ENCODE data around the gene S100A5. TPM values are rescaled to one million over a fixed set of nuclear protein-coding genes. Genes with fewer than 3 reads are reported as not detected.

Gene S100A5
- total and polyA plus RNA-seq, 2 of the 8 experiments (the other 6 are each of a cell fraction or from before 2014, with no cell fraction given): not detected

- Histone ChIP-seq H3K23ac (ENCODE audit: insufficient read length) (no peak overlapping the region), H3K36me3 (ENCODE audit: control insufficient read depth in 2 of 4, insufficient read depth in 4 of 4, low read length in 3 of 4) (no peaks in the 10 kb centered on the region), H2AFZ (ENCODE audit: low read length) (no peak overlapping the region), H3K27ac (ENCODE audit: low read depth, low read length) (no peak overlapping the region), H2BK5ac (ENCODE audit: low read depth, low read length) (0 out of 2 replicates have a peak overlapping the region, but pooled peaks have one; percentile 29), H3K14ac (ENCODE audit: insufficient read length) (no peak overlapping the region), H4K5ac (ENCODE audit: insufficient read length, low read depth, low read length) (no peak overlapping the region), H2BK15ac (ENCODE audit: low read length) (peak overlapping the region; percentile 99; the same call in 1 of the 2 replicates), H3K4me3 (ENCODE audit: extremely low read depth in 1 of 4, insufficient read depth in 2 of 4, low read depth in 3 of 4, low read length in 4 of 4) (no peak overlapping the region), H3K4ac (replicated peaks; ENCODE audit: insufficient read length, low read depth, low read length) (no peak overlapping the region), H3K9me3 (ENCODE audit: insufficient read depth in 2 of 2, low read depth in 1 of 2, low read length in 1 of 2) (no peaks in the 10 kb centered on the region), H2AK5ac (ENCODE audit: low read depth, low read length) (no peak overlapping the region; the same call in 1 of the 2 replicates), H2BK20ac (ENCODE audit: low read length) (peak overlapping the region; percentile 75; the same call in 1 of the 2 replicates), H3K4me2 (ENCODE audit: insufficient read depth in 1 of 2, low read depth in 2 of 2, low read length in 2 of 2) (no peak overlapping the region), H3K18ac (ENCODE audit: extremely low read depth, low read length) (peak overlapping the region; percentile 24), H2BK12ac (ENCODE audit: low read depth, low read length) (peak overlapping the region; percentile 62; the same call in 1 of the 2 replicates), H4K20me1 (replicated peaks in 1 of 2; ENCODE audit: control insufficient read depth in 1 of 2, insufficient read depth in 2 of 2, low read length in 2 of 2) (no peaks in the 10 kb centered on the region), H3K4me1 (replicated peaks in 1 of 4; ENCODE audit: control insufficient read depth in 3 of 4, insufficient read depth in 4 of 4, low read length in 3 of 4) (peaks cover 4 to 35% (median 21%) of the 10 kb centered on the region in 4 experiments), H3K56ac (replicated peaks; ENCODE audit: insufficient read length, low read depth, low read length) (no peak overlapping the region), H3K79me2 (ENCODE audit: control insufficient read depth in 1 of 2, insufficient read depth in 2 of 2, low read length in 2 of 2) (no peaks in the 10 kb centered on the region), H3K23me2 (ENCODE audit: low read depth, low read length) (peaks cover 6% of the 10 kb centered on the region), H3K9ac (replicated peaks in 1 of 4; ENCODE audit: extremely low read depth in 1 of 4, low read depth in 3 of 4, low read length in 3 of 4) (no peak overlapping the region), H2BK120ac (replicated peaks; ENCODE audit: low read depth, low read length) (no peak overlapping the region), H4K91ac (replicated peaks; ENCODE audit: insufficient read length, low read length) (peak overlapping the region; percentile 64), H4K8ac (ENCODE audit: extremely low read depth, insufficient read depth, low read length) (no peak overlapping the region), H3K79me1 (ENCODE audit: low read depth, low read length) (no peaks in the 10 kb centered on the region), H3K27me3 (replicated peaks in 1 of 4; ENCODE audit: control insufficient read depth in 3 of 4, extremely low read depth in 1 of 4, insufficient read depth in 3 of 4, low read length in 3 of 4) (no peaks in the 10 kb centered on the region; a peak in 2 of 7 replicates)
- TF ChIP-seq KDM1A (IDR thresholded peaks at IDR 0.05; ENCODE audit: borderline replicate concordance, low read length): peak; percentile 23; the same call in 1 of the 2 replicates
- no peak for TF ChIP-seq JUN (IDR thresholded peaks at IDR 0.05; ENCODE audit: low read depth, low read length)
- ChIA-PET CTCF (ENCODE audit: partially characterized antibody) (interaction anchor here (0.7 to 12.9 kb wide), 7 partner anchors 9 to 80 kb away, joined by 3 to 165 read pairs (median 5); partner anchors contain the start of genes S100A1, S100A13, S100A2 and S100A5), POLR2A (ENCODE audit: partially characterized antibody) (interaction anchor here (0.7 to 1.5 kb wide), 5 partner anchors 15 to 86 kb away, joined by 3 to 5 read pairs (median 4); partner anchors contain the start of genes CHTOP and S100A16)
- FAIRE-seq (no peak), DNase-seq (ENCODE audit: low read depth in 1 of 2, low spot score in 2 of 2) (no peak)
- WGBS, 2 experiments (ENCODE audit: extremely low coverage in 1 of 2, insufficient coverage in 1 of 2, insufficient read length in 1 of 2, insufficient replicate concordance in 2 of 2, low coverage in 1 of 2, low lambda C conversion rate in 2 of 2, missing lambda C conversion rate in 1 of 2): 86% methylated on average over 19 of the region's 19 CpGs; no CpG with 5 or more reads in 1 of the 2 experiments
These were observed 7.1 kb upstream of the S100A5 start for GRCh38 chr1:153547560-153548551.

Data from H1 (cell line).